Endometrium (tissue), 2 donors: Measurements from ENCODE around the gene JPH3.

Source experiments
- FAIRE-seq: peaks from 2 replicates; lab custom pipeline; 2012; peaks lifted over from hg19 to GRCh38; lab: Jason Lieb, UNC
- donor health status: control.
- donor health status: control.

The JPH3 gene

GRCh38 chr16:87626905-87627304, 24.6 kb downstream of the JPH3 start:
- no peak for FAIRE-seq

GRCh38 chr16:87627542-87628245, 25.4 kb downstream of the JPH3 start:
- no peak for FAIRE-seq

GRCh38 chr16:87628246-87628923, 26.1 kb downstream of the JPH3 start:
- no peak for FAIRE-seq

- FAIRE-seq = no peak
Observed at GRCh38 chr16:87628940-87629339, 26.6 kb downstream of the JPH3 start.

- no peak for FAIRE-seq
Observed at GRCh38 chr16:87631067-87631466, 28.8 kb downstream of the JPH3 start.

- no peak for FAIRE-seq
Observed at GRCh38 chr16:87634411-87634810, 32.1 kb downstream of the JPH3 start.

- no peak for FAIRE-seq
Observed at GRCh38 chr16:87635541-87636049, 33.3 kb downstream of the JPH3 start.

- no peak for FAIRE-seq
Observed at GRCh38 chr16:87636050-87636684, 33.9 kb downstream of the JPH3 start.

GRCh38 chr16:87636741-87637140, 34.4 kb downstream of the JPH3 start:
- FAIRE-seq = no peak

GRCh38 chr16:87637357-87637756, 35.0 kb downstream of the JPH3 start:
- no peak for FAIRE-seq

GRCh38 chr16:87638736-87639135, 36.4 kb downstream of the JPH3 start:
- FAIRE-seq = no peak

GRCh38 chr16:87641721-87642120, 39.4 kb downstream of the JPH3 start:
- FAIRE-seq = no peak

- FAIRE-seq = no peak
Observed at GRCh38 chr16:87642491-87642890, 40.2 kb downstream of the JPH3 start.

GRCh38 chr16:87644186-87644585, 41.9 kb downstream of the JPH3 start:
- no peak for FAIRE-seq

GRCh38 chr16:87644596-87644995, 42.3 kb downstream of the JPH3 start:
- FAIRE-seq = no peak

GRCh38 chr16:87645802-87646201, 43.5 kb downstream of the JPH3 start:
- no peak for FAIRE-seq

- FAIRE-seq = no peak
Observed at GRCh38 chr16:87647431-87648185, 45.3 kb downstream of the JPH3 start.

GRCh38 chr16:87648236-87648635, 45.9 kb downstream of the JPH3 start:
- FAIRE-seq = no peak

GRCh38 chr16:87648698-87649487, 46.6 kb downstream of the JPH3 start:
- no peak for FAIRE-seq

GRCh38 chr16:87652386-87652785, 50.1 kb downstream of the JPH3 start:
- no peak for FAIRE-seq

- no peak for FAIRE-seq
Observed at GRCh38 chr16:87652799-87653198, 50.5 kb downstream of the JPH3 start.

- FAIRE-seq = no peak
Observed at GRCh38 chr16:87653234-87653633, 50.9 kb downstream of the JPH3 start.
